Measurements from ENCODE around the gene RHBG.
"Not testable (repeated sequence)": the region's sequence is repeated elsewhere in the genome, so short reads cannot be mapped to it uniquely, and the experiment has no call there.

The RHBG gene

DNA sequence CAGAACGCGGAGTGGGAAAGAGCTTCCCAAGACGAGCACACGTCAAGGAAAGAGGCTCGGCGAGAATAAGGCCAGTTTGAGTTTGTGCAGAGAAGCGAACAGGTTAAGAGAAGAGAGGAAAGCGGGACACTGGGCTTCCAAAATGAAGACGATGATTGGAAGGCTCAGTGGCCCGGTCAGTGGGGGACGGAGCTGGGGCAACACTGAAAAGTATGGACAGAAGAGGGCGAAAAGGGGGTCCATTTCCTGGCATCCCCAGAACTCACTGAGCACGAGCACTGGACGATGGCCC is 31.2 kb upstream of the RHBG start:
- ChIA-PET POLR2A (no interaction called here), CTCF (interaction anchor here (0.9 to 2.6 kb wide), 6 partner anchors 12 to 247 kb away, joined by 3 to 11 read pairs (median 4); no protein-coding TSS in a partner anchor)
- no peak for DNase-seq (ENCODE audit: extremely low spot score)
- TF ChIP-seq CTCF (IDR thresholded peaks at IDR 0.05; ENCODE audit: control extremely low read depth, extremely low read depth, low read depth, missing control alignments), result no peak

DNA sequence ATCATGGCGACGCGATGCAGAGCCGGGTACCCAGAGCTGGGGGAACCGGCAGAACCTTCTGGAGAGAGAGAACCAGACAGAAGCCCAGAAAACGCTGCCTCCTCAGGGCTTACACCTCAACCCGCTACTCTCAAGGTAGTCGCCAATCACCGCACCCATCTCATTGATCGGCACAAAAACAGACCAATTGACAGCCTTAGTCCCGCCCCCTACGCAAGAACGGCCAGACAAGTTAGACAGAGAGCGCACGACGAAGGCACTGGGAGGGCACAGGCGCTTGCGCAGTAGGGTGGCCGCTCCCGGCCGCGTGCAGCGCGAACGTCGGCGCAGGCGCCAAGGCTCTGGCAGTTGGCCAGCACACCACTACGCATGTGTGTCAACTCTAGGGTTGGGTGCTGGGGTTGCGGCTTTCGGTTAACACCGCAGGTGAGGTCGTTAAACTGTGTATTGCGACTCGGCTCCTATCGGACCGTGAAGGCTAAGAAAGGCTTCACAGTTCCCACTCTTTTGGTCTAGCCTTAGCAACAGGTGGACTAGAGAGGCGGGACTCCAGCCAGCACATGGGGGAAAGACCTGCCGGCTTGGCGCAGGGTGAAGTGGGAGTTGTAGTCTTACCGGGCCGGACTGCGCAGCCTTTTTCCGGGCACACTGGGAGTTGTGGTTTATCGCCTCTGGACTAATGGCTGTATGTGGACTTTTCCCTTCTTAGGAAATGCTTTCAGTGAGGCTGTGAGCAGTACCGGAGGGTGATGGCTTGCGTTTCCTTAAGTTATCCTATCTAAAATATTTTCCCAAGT is 30.6 kb upstream of the RHBG start, which contains the start of the genes CCT3 and TSACC:
Gene CCT3 (minus strand): TSS at position 113 of the 797 bp plus-strand sequence. CDS start 108 bp downstream, at position 5.
Gene TSACC (plus strand): TSS at position 347 of the 797 bp plus-strand sequence. CDS start 1,232 bp downstream, outside the sequence.
- DNase-seq (ENCODE audit: extremely low spot score), result peak; percentile 98
- POLR2A ChIA-PET, result no interaction called here
- CTCF ChIA-PET, result interaction anchor here (0.9 to 2.6 kb wide), 4 partner anchors 13 to 243 kb away, joined by 3 to 11 read pairs (median 4); no protein-coding TSS in a partner anchor
- no peak for TF ChIP-seq CTCF (IDR thresholded peaks at IDR 0.05; ENCODE audit: control extremely low read depth, extremely low read depth, low read depth, missing control alignments)

DNA sequence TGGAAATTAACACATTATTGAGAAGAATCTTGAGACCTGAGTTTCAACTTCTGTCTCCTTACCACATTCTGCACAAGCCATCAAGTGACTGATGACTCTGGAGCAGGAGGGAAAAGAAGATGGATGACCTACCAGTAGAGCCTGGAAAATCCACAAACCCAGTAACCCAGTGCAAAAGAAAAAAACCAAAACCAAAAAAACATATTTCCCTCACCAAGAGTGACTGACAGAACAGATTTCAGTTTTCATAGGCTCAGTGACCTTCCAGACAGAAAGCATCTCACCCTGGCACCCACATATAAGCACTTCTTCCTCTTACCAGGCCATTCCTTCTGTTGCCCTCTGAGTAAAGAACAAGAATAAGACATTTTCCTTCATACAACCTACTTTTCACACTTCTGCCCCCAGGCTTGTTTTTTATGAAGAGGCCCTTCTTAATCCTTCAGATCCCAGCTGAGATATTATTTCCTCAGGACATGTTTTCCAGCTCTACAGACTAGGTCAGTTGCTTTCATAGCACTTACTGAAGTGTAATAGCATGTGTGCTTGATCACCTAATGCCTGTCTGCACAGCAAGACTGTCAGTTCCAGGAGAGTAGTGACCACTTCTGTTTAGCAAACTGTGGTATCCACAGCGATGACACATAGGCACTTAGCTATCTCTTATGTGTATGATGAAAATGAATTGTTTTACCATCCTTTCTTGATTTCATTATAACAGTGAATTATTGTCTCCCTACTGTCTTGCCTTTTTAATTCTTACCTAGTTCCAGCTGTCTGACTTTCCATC is 26.6 kb upstream of the RHBG start:
- ChIA-PET POLR2A (no interaction called here), CTCF (interaction anchor here (0.9 to 3.3 kb wide), 3 partner anchors 10 to 103 kb away, joined by 3 to 13 read pairs (median 6); no protein-coding TSS in a partner anchor)
- no peak for TF ChIP-seq CTCF (IDR thresholded peaks at IDR 0.05; ENCODE audit: control extremely low read depth, extremely low read depth, low read depth, missing control alignments)
- no peak for DNase-seq (ENCODE audit: extremely low spot score)

DNA sequence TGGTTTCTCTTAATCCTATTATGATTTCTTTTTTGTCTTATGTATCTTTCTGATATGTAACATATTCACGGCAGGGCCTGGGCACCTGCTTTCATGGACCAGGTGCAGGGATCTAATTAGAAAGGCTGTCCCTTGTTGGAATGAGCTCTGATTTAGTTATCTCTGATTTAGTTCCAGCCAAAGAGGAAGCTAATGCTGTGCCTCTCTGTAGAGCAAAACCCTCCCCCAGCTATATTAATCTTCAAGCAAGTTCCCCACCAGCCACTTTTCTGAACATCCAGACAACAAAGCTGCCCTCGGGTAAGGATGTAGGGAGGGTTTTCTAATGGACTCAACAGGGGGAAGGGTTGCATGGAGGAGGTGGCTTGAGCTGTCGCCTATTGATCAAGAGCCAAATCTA is 24.6 kb upstream of the RHBG start:
- no peak for TF ChIP-seq CTCF (IDR thresholded peaks at IDR 0.05; ENCODE audit: control extremely low read depth, extremely low read depth, low read depth, missing control alignments)
- ChIA-PET POLR2A (no interaction called here), CTCF (interaction anchor here (0.8 to 3.3 kb wide), 9 partner anchors 12 to 355 kb away, joined by 3 to 13 read pairs (median 3); no protein-coding TSS in a partner anchor)
- no peak for DNase-seq (ENCODE audit: extremely low spot score)

DNA sequence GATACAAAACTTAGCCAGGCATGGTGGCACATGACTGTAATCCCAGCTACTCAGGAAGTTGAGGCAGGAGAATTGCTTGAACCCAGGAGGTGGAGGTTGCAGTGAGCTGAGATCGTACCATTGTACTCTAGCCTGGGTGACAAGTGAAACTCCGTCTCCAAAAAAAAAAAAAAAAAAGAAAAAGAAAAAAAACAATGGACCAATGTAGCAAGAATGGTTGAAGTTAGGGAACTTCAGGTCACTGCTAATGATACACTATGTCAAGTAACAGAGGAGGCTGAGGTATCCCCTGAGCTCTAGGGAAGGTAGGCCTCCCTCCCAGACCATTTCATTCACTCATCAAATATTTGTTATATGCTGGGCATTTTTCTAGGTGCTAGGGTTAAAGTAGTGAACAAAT is 23.0 kb upstream of the RHBG start:
- DNase-seq (ENCODE audit: extremely low spot score), result not testable (repeated sequence)
- CTCF ChIA-PET, result interaction anchor here (0.7 to 1.3 kb wide), 4 partner anchors 16 to 99 kb away, joined by 3 to 6 read pairs (median 4); no protein-coding TSS in a partner anchor
- POLR2A ChIA-PET, result interaction anchor here (0.7 kb wide), 1 partner anchor 35 kb away, joined by 3 read pairs; no protein-coding TSS in a partner anchor

DNA sequence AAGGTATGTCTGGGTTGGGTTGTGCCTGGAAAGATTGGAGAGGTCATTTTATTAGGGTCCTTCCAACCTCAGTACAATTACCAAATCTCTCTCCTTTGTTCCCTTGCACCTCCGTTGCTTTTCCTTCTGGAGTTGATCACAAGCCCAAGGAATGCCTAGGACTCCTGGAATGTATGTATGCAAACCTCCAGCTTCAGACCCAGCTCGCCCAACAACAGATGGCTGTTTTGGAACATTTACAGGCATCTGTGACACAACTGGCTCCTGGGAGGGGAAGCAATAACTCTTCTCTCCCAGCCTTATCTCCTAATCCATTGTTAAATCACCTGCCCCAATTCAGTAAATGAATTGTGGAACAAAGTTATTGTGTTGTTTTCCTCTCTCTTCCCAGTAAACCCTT is 22.4 kb upstream of the RHBG start:
- POLR2A ChIA-PET, result no interaction called here
- TF ChIP-seq CTCF (IDR thresholded peaks at IDR 0.05; ENCODE audit: control extremely low read depth, extremely low read depth, low read depth, missing control alignments), result no peak
- CTCF ChIA-PET, result interaction anchor here (0.7 to 1.3 kb wide), 4 partner anchors 16 to 99 kb away, joined by 3 to 6 read pairs (median 4); no protein-coding TSS in a partner anchor
- no peak for DNase-seq (ENCODE audit: extremely low spot score)
